GM19324 (cell line): Measurements from ENCODE around the gene KCNE2.

Experiments used
- ATAC-seq: cut with Tn5 transposase; IDR thresholded peaks from one replicate; pipeline ENCODE4 v1.9.1; 2021; ENCODE audit warnings: mild to moderate bottlenecking, moderate library complexity; ENCODE audit not compliant: unreplicated experiment, low FRiP score

Gene KCNE2, protein sequence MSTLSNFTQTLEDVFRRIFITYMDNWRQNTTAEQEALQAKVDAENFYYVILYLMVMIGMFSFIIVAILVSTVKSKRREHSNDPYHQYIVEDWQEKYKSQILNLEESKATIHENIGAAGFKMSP

DNA sequence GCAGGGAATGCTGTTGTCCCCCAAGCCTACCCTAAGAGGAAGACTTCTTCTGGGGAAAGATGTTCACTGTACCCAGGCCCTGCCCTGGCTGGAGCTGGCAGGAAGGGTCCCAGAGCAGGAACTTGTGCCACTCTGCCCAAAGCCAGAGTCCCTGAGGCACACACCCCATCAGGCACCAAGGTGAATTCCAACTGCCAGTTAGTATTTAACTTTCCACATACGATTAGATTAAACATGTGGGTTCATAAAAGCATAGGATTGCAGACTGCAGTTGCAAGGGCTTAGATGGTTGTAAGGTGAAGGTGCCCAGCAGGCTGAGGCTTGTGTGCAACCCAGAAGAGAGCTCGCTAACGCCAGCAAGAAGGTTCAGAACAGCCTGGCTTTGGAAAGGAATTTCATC is at the start of gene KCNE2:
KCNE2 (plus strand) TSS at position 274 of the 400 bp plus-strand sequence. CDS start 6,473 bp downstream, outside the sequence.
- ATAC-seq: no peak

DNA sequence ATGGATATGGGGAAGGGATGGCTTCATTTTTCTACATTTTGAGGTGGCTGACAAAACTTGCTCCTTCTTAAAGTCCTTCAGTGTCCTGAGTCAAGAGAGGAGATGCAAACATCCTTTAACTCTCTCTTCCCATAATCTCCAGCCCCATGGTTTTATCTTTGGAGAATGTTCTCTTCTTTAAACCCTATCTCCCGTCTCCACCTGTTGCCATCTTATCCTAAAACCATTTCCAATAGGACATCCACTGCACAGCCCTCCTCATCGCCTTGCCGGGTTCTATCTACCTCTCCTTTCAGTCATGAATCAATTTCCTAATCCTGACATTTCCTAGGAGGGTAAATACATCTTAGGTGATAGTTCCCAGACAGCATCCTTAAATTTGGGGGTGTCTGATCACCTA is 44.2 kb upstream of the KCNE2 start:
- no peak for ATAC-seq

DNA sequence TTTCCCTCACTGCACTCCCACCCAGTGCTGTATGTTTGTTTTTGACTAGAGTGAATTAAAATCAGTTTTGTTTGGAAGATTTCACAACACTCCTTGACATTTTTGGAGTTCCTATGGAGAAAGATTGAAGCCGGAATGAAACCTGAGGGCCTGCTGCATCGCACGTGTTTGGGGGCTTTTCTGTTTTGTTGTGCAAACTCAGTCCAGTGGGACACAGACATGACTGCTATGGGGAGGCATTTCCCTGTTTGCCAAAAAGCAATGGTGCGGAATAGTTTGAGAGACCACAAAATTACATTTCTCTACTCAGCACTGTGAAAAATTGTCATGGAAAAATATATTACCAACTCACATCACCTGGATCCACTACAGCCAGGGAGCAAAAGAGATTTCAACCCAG is 43.8 kb upstream of the KCNE2 start:
- ATAC-seq: no peak

DNA sequence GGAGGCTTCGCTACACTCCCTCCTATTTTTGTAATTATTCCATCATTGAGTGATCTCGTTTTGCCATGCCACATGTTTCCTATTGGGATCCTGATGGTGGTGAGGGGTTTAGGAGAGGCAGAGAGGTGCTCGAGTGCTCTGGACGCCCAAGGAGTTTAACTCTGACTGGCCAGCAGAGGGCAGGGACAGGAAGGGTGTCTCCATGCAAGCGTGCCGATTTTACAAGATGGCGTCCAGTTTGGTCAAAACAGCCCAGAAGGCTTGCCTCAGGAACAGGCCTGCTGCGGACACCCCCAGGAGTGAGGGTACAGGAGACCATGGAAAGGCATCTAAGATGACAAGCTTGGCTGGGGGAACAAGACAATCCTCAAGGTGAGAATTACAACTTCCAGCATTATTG is 33.8 kb upstream of the KCNE2 start:
- ATAC-seq: no peak

DNA sequence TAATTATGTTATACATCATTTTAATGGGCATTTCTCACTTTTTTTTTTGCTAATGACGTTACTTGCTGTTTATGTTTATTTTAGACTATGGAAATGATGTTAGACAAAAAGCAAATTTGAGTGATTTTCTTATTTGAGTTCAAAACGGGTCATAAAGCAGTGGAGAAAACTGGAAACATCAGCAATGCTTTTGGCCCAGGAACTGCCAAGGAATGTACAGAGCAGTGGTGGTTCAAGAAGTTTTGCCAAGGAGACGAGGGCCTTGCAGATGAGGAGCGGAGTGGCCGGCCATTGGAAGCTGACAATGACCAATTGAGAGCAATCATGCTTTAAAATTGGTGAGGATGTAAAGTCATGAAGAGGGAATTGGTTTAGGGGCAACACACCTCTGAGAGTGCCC is 32.1 kb upstream of the KCNE2 start:
- ATAC-seq: no peak

DNA sequence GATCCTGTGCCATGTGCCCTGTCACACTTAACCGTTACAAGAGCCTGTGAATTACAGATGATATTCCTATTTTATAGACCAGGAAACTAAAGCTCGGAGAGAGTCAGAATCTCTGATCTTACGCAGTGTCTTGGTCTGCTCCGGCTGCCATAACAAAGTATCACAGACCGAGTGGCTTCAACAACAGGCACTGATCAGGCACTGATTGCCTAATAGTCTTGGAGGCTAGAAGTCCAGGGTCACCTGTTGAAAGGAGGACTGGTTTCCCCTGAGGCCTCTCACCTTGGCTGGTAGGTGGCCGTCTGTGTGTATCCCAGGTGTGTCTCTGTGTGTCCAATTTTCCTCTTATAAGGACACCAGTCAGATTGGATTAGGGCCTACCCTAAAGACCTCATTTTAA is 31.5 kb upstream of the KCNE2 start:
- no peak for ATAC-seq

DNA sequence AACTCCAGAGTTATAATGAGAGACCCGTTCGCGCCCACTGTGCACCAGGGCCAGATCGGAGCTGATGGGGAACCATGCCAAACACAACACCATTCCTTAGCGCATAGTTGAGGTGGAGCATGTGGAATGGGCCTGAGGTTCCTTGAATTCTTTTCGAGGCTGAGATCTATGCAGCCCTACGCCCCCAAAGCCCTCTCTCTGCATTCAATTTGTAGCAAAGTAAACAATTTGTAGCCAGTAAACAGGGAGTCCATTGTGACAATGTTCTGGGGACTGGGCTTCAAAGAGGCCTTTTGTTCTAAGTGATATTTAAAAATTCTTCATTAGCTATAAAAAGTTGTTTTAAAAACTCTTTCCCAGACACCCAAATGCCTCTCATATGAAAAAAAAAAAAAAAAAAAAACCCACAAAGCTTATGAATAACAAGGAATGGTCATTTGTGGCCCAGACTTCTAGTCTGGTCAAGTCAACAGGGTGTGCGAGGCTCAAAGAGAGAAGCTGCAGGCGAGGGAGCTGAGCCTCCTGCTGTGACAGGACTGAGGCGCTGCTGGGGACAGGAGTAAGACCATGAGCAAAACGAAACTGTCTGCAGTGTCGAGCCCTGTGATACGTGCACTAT is 30.6 kb upstream of the KCNE2 start:
- ATAC-seq: no peak

DNA sequence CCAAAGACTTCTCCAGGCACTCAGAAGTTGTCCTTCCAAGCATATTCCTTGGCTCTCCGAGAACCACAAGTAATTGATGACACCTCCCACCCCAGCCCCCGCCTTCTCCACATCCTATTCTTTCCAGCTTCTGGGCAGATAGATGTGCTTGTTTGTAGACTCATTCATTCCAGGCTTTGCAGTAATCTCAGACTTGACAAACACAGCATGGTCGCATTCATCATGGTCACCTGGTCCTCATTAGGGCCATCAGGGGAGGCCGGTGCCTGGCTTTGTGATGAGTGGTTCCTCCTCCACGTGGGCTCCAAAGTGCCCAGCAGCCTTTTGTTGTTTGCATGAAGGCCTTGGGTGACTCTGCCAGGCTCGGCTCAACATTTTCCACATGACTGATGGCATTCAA is 28.5 kb upstream of the KCNE2 start:
- no peak for ATAC-seq

DNA sequence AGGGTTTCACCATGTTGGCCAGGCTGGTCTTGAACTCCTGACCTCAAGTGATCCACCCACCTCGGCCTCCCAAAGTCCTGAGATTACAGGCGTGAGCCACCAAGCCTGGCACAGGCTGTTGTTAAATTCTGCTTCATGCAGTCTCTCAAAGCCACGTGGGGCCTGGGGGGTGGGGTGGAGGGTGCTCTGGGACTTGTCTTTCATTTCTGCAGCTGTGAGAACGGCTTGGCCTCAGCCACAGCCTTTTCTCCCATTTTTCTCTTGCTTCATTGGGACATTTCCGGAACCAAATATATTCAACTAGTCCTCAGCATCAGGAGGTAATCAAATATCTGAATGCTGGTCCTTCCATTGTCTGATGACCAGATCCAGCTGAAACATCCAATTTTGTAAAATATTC is 27.6 kb upstream of the KCNE2 start:
- ATAC-seq: no peak

DNA sequence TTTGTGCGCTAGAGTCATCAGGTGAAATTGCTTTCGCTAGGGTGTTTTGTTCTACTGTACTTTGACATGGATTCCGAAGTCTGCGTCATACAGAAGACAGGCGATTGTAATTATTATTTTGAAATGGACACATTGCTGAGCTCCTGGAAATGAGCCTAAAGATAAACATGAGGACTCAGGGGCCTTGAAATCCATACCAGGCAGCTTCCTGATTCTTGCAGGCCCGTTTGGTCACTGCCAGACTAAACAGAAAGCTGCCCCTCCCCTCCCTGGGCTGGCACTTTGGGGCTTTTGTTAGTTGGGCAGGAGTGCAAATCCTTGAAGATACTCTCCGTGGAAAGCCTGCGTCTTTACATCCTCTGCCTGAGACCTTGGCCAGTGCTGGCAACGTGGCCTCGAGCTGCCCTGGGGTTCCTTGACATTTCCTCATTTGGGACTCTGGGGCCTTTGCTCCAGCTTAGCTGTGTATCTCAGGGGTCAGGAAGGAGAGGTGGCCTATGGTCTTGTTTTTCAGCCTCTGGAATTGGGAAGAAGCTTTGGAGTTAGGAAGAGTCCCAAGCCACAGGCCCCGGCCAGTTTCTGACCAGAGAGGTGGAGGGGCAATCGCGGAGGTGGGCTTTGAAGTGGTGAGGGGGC is 26.9 kb upstream of the KCNE2 start:
- no peak for ATAC-seq

DNA sequence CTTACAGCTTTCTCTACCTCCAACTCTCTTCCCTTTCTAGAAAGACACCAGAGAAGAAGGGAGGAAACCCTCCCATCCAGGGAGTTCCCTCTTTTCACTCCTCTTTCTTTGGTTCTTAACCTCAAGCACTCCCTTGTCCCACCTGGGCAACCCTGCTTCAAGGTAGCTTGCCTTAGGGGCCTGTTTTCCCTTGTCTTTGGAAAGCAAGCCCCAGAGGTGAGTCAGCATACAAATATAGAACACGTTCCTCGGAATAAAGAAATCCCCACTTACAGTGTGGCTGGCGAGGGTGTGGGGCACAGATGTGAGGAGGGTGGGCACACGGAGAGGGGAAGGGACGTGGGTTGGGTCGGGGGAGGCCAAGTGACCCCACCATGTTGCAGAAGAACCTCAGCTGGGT is 26.1 kb upstream of the KCNE2 start:
- no peak for ATAC-seq

DNA sequence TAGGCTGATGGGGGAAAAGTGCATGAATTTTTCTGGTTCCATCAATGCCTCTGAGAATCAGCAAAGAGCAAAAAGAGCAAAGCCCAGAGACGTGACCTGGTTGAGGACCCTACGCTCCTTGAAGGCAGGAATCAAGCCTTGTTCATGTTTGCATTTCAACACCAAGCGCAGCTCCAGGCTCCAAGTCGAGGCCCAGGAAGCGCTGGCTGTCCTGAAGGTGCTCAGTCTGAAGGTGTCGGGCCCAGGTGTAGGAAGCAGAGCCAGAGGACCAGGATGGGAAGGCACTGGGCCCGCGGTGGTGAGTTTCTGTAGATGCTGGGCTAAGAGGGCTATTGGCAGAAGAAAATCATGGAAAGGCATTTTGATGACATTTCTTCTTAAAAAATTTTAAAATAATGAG is 25.6 kb upstream of the KCNE2 start:
- no peak for ATAC-seq

DNA sequence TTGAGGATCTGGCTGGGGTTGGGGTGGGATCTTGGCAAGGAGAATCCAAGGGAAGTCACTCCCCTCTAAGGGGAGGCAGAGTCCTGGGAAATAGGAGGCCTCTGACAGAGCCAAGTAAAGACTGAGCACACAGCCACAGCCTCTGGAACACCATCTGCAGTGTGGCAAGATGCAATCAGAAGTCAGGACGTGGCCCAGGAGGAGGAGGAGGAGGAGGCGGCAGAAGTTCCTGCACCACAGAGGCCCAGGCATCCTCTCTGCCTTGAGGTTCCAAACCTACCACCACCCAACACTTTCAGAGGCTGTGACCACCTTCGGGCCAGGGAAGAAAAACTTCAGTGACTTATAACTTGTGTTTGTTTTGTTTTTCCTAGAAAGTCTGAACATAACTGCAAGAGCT is 23.7 kb upstream of the KCNE2 start:
- ATAC-seq: no peak

DNA sequence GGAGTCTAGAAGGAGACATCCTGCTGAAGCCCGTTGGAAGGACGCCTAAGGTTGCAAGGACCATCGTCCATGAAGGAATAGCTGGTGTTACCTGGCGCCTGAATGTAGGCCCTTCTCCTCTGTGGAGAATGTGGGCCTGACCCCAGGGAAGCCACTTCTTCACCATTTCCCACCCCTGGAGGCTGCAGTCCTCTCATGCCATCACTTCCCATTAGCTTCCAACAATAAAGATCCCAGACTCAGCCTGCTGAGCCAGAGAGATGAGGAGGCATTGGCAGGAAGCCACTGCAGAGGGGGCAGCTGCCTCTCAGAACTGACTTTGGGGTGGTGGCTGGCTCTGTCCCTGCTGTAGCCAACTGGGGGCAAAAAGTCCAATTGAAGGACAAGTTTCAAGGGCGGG is 21.3 kb upstream of the KCNE2 start:
- no peak for ATAC-seq

DNA sequence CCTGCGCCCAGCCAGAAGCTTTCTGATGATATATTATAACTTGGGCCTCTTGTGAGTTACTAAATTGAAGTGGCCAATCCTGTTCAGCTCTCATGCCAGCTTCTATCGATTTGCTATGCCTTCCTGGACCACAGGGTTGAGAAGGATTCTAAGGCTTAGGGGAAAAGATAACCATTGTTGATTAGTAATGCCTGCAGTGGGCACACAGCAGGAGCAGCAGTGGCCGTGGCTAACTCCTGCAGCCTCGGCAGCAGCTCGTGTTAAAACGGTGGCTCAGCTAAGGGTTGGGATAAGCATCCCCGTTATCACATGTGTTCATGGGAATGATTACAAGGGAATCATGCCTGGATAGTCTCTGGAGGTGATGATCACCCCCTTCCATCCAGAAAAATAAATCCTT is 20.5 kb upstream of the KCNE2 start:
- no peak for ATAC-seq

DNA sequence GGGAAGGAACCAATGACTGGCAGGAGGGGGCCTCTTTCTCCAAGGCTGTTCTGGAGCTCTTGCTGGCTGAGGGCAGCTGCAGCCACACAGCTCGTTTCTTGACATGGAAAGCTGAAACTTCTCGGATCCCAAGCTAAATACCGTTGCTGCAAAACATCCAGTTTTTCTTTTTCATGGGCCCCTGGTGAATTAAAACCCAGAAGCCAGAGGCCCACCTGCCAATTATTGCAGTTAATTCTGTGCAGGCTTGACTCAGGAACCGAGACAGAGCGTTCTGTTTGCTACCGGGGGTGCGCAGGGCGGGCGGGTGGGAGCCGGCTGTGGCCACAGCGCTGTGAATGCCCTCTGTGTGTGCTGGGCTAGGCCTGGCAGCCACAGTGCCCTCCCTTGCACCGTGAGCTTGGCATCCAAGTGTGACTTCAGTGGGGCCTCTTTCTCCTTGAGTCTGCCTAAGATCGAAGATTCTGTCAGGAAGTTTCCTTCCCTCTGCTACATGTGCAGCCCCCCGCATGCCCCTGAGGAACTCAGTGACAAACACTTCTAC is 19.9 kb upstream of the KCNE2 start:
- no peak for ATAC-seq

DNA sequence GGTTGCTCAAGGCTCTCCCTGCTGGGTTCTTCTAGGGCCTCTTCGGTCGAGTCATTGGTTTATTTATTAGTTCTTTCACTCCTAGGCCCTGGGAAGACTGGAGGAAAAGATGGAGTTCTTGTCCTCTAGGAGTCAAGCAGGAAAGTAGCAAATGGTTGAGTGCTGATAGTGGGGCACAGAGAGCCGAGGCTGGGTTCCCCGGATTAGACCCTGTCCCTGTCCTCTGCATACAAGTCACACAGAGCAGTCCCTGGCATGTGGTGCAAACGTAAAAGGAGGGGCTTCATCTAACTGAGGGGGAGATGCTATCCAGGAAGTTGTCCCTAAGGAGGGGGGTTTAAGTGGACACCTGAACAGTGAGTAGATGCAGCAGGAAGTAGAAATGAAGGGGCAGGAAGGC is 19.2 kb upstream of the KCNE2 start:
- no peak for ATAC-seq

DNA sequence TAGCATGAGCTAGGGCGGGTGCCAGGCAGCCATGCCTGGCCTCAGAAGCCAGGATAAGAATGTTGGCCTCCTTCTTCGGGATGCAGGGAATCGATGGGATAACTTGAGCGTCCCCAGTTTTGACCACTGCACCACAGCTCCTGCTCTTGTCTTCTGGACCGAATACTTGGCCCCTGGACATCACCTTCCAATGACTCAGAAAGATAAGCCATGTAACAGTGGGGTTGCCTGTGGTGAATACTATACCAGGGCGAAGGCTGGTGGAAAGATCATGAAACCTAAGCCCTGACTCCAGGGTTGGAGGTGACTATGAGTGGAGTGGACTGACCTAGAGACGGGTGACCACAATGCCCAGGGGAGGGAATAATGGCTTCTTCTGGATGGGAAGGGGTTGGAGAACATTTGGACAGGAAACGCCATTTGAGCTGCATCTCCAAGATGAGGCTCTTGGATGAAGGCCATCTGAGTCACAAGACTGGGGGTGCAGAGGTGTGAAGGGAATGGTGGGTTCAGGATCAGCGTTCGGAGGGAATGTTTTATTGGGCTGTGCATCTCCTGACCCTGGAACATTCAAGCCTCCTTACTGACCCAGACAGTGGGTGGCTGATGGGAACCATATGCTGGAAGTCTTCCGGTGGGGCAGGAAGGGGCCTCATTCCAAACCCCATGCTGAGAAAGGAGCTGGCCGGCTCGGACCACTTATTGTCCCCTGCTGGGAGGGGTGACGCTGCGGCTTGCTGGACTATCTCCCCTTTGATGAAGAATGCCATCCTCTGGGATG is 18.5 kb upstream of the KCNE2 start:
- no peak for ATAC-seq

DNA sequence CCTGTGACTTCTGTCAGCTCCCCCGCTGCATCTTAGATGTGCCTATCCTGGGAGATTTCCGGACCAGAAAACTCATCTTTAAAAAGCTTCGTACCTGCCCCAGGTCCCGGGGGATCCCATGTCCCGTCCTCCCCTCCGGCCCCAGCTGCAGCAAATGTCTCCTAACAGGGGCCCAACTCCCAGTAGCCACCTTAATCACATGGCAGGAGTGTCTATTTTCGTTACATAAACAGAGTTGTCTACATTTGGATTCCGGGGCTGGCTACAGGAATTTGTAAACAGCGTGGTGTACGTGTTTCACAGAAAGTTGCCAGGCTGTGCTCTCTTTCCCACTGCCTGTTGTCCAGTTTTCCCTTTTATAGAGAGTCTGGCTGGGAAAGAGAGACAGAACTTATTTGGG is 17.9 kb upstream of the KCNE2 start:
- no peak for ATAC-seq

DNA sequence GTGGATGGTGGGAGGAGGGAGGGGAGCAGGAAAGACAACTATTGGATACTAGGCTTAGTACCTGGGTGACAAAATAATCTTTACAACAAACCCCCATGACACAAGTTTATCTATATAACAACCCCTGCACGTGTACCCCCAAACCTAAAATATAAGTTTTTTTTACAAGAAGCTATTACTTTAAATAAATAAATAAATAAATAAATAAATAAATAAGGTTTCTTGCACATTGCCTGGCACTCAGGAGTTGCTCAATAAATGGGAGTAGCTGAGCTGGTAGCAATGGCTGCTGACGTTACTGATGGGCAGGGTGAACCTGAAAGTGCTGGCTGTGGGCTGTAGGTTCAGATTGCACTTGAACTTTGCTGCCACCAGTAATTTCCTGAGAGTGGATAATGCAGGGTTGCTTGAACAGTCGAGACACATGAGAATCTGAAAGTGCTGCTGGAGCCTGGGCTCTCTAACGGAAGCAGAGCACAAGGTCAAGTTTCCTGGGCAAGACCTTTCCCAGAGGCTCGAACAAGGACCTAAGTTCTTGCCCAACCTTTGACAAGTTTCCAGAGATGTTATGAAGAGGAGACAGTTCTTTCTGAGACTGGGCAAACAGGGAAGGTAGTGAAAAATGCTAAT is 14.8 kb upstream of the KCNE2 start:
- ATAC-seq: no peak

DNA sequence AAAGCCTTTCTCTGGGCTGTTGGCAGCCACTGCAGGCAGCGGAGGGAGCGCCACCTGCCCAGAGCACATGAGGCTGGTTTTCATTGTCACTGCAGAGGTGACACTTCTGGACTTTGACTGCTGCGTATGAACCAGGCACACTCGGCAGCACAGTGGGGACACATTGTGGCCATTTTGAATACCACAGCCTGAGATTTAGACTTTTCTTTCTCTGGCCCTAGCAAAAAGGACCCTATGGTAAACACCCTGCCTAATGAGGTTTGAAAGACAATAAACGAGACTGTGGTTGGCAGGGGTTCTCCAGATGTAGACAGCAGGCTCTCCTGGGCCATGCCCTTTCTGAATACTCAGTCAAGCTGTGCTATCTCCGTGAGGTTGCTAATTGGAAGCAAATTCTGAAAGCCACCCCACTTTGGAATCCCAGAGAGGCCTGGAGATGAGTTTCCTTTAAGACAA is 12.0 kb upstream of the KCNE2 start:
- no peak for ATAC-seq
